Kidney (tissue), 14 donors: Measurements from ENCODE around the gene HYPK. TPM values are rescaled to one million over a fixed set of nuclear protein-coding genes. Genes with fewer than 3 reads are reported as not detected.

ENCODE experiments used
- DNase-seq, 5 donors: peaks; one replicate each; pipeline ENCODE4 v3.0.0-alpha.2; 2013 to 2020
- FAIRE-seq: peaks from 2 replicates; lab custom pipeline; 2012; peaks lifted over from hg19 to GRCh38; lab: Jason Lieb, UNC
- H3K27ac ChIP-seq, 2 donors: one replicate each; pipeline ENCODE4 v1.7.0; 2013; ENCODE audit warnings: low read depth in 2 of 2, low read length in 2 of 2, inconsistent platforms in 1 of 2
- H3K27me3 ChIP-seq: one replicate; pipeline ENCODE4 v1.7.1; 2013; ENCODE audit warnings: low read length, inconsistent platforms; ENCODE audit not compliant: control insufficient read depth, insufficient read depth
- H3K36me3 ChIP-seq, 3 donors: one replicate each; pipeline versions ENCODE4 v1.7.0 to v1.7.1; 2013; ENCODE audit warnings: low read length in 3 of 3, control low read depth in 1 of 3, inconsistent platforms in 1 of 3; ENCODE audit not compliant: insufficient read depth in 3 of 3, control insufficient read depth in 2 of 3
- H3K4me1 ChIP-seq, 3 donors: one replicate each; pipeline versions ENCODE4 v1.7.0 to v1.7.1; 2013; ENCODE audit warnings: low read length in 3 of 3, inconsistent platforms in 1 of 3, low read depth in 1 of 3; ENCODE audit not compliant: control insufficient read depth in 2 of 3, insufficient read depth in 2 of 3
- H3K4me3 ChIP-seq, 3 donors: one replicate each; pipeline versions ENCODE4 v1.7.0 to v1.8.1; 2013; ENCODE audit warnings: low read length in 3 of 3, control low read depth in 1 of 3, inconsistent platforms in 1 of 3
- H3K9ac ChIP-seq, 3 donors: one replicate each; pipeline versions ENCODE4 v1.7.0 to v1.7.1; 2013; ENCODE audit warnings: low read length in 3 of 3, control low read depth in 1 of 3, inconsistent platforms in 1 of 3
- H3K9me3 ChIP-seq, 3 donors: one replicate each; pipeline versions ENCODE4 v1.7.0 to v1.7.1; 2013; ENCODE audit warnings: low read length in 3 of 3, control low read depth in 1 of 3, inconsistent platforms in 1 of 3; ENCODE audit not compliant: control insufficient read depth in 2 of 3, insufficient read depth in 1 of 3
- CTCF ChIP-seq: IDR thresholded peaks from 3 replicates; pipeline ENCODE4 v1.5.1; 2012; ENCODE audit warnings: mild to moderate bottlenecking, moderate library complexity, borderline replicate concordance; ENCODE audit not compliant: insufficient read depth; ENCODE audit errors: extremely low read depth
- intact Hi-C: fragments of 100-400 bp; cut with DNase I; formaldehyde crosslinking; loops from one replicate; pipeline ENCODE4 v1.11.1; 2022
- polyA plus RNA-seq: library from polyadenylated mRNA; stranded (reverse); fragments of 350-450 nt; fragmentation: Illumina TruSeq; extraction: RNeasy Lipid Tissue Mini Kit (QIAGEN cat#74804); gene quantifications from one replicate; pipeline ENCODE4 v1.2.3, GENCODE V29; 2014; ENCODE audit warnings: low read depth, low replicate concordance; ENCODE audit not compliant: insufficient read depth
- total RNA-seq: library from RNA; stranded (reverse); fragmentation: NEBNext Ultra II Directional; extraction: Animal tissue kit (Norgen Biotek cat#: 25700); gene quantifications from one replicate; pipeline ENCODE4 v1.2.1, GENCODE V29; 2021
- donor health status: control.
- donor health status: control.
- donor health status: control.
- donor health status: control.
- donor health status: control.
- donor health status: DM: yes; HTN: yes; CAD: no.
- donor health status: Normal renal cell carcinoma (clear cell type).

Gene HYPK
- total and polyA plus RNA-seq, 2 donors from 2014 or later = 7.7 to 10.2 TPM

DNA sequence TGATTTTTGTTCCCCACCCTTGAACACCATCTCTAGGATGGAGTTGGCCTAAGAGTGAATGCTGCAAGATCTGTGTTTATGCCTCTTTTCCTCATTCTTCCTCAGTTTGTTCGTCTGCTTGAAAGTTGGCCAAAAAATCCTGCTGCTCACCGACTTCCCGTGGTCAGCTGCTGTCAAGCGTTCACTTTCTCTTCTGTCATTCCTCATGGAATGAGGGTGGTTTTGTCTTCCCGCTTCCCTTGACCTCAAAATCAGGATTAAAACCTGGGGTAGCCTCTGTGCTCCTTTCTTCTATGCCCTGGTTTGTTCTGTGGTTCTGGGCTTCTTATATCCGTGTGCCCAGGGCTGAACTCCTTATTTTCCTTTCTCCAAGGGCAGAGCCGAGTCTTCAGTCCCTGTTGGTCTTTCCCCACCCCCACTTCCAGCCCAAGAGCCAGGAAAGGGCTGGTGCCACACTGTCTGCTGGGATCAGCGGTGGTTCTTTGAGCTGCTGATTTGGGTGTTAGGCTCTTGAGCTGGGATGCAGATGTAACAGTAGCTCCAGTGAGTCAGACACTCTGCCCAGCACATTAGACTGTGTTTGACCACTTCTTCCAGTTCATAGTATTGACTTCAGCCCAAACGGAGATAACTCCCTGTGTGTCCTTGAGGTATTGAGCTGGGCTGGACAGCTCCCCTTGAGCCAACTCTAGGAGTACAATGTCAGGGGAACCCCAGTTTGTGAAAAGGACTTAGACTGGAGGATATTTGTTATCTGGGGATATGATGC lies 5.9 kb upstream of the HYPK start:
- no peaks in the 10 kb centered on the region for H3K9me3 ChIP-seq
- H3K4me3 ChIP-seq = peak overlapping the region in 2 of 3 donors; percentile 7 to 100
- no peaks in the 10 kb centered on the region for H3K27me3 ChIP-seq
- H3K9ac ChIP-seq = peak overlapping the region in 1 of 3 donors; percentile 4
- H3K4me1 ChIP-seq = peaks cover 5 to 38% (median 30%) of the 10 kb centered on the region in 3 donors
- FAIRE-seq = no peak
- no peak for DNase-seq
- H3K27ac ChIP-seq = no peak overlapping the region
- TF ChIP-seq CTCF = no peak
- H3K36me3 ChIP-seq = peaks cover 11 to 25% (median 23%) of the 10 kb centered on the region in 3 donors
- intact Hi-C loops = no loop called here

- no peak for DNase-seq
- H3K36me3 ChIP-seq = peaks cover 11 to 28% (median 25%) of the 10 kb centered on the region in 3 donors
Measured at GRCh38 chr15:43795197-43795596, 5.2 kb upstream of the HYPK start.

GRCh38 chr15:43795997-43796396 lies 4.4 kb upstream of the HYPK start:
- FAIRE-seq (no peak), DNase-seq (no peak)
- peaks cover 5 to 46% (median 36%) of the 10 kb centered on the region in 3 donors for H3K4me1 ChIP-seq
- H3K27me3 ChIP-seq = no peaks in the 10 kb centered on the region
- H3K36me3 ChIP-seq = peaks cover 11 to 28% (median 25%) of the 10 kb centered on the region in 3 donors
- no peak for TF ChIP-seq CTCF
- no peak overlapping the region for H3K27ac ChIP-seq
- H3K4me3 ChIP-seq = no peak overlapping the region
- no peak overlapping the region for H3K9ac ChIP-seq
- intact Hi-C loops = no loop called here
- H3K9me3 ChIP-seq = no peaks in the 10 kb centered on the region

More at GRCh38 chr15:43795197-43795596, 5.2 kb upstream of the HYPK start:
- Histone ChIP-seq H3K27me3 (no peaks in the 10 kb centered on the region), H3K27ac (no peak overlapping the region), H3K4me3 (no peak overlapping the region), H3K4me1 (peaks cover 5 to 45% (median 35%) of the 10 kb centered on the region in 3 donors), H3K9me3 (no peaks in the 10 kb centered on the region), H3K9ac (no peak overlapping the region)
- intact Hi-C loops = no loop called here
- TF ChIP-seq CTCF = no peak
- no peak for FAIRE-seq
